HG03066 (cell line): ENCODE measurements around the gene OLR1.
A peak's percentile ranks its signal among the peaks of the same experiment; 100 is the strongest.
"Not testable (repeated sequence)": the region's sequence is repeated elsewhere in the genome, so short reads cannot be mapped to it uniquely, and the experiment has no call there.

ENCODE experiments used
- ATAC-seq: cut with Tn5 transposase; IDR thresholded peaks from one replicate; pipeline ENCODE4 v1.9.1; 2021; ENCODE audit warnings: low read depth; ENCODE audit not compliant: unreplicated experiment

Gene OLR1

DNA sequence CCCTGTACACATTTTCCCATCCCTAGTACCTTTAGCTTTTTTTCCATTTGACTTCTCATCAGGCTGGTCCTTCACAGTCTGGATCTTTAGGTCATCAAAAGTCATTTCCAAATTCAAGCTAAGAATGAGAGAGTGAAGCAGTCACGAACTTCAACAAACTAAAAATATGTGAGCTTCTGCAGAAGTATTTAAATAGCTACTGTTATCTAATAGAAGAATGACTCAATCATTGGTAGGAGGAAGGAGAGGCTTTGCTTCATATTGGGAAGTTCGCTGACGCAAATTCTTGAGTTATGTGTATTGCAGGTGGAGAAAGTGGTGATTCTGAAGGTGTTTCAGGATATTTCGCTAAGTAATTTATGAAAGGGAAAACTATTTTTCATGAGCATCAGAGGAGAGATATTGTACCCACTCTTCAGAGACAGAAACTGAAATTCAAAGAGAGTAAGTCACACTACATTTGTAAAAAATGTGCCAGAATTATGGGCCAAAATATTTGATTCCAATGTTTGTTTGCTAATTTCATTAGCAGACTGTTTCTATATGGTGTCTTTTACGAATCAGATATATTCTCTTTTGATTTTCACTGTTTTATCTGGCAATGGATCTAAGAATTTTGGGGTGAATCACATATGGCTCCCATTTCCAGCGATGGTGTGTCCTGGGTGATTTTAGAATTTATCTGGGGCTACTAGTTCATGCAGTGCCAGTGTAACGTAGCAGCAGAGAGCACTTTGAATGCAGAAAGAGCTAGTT is at the start of gene OLR1:
OLR1 (minus strand) TSS at position 160 of the 756 bp plus-strand sequence; CDS start at position 105, 55 bp downstream.
- ATAC-seq = no peak

DNA sequence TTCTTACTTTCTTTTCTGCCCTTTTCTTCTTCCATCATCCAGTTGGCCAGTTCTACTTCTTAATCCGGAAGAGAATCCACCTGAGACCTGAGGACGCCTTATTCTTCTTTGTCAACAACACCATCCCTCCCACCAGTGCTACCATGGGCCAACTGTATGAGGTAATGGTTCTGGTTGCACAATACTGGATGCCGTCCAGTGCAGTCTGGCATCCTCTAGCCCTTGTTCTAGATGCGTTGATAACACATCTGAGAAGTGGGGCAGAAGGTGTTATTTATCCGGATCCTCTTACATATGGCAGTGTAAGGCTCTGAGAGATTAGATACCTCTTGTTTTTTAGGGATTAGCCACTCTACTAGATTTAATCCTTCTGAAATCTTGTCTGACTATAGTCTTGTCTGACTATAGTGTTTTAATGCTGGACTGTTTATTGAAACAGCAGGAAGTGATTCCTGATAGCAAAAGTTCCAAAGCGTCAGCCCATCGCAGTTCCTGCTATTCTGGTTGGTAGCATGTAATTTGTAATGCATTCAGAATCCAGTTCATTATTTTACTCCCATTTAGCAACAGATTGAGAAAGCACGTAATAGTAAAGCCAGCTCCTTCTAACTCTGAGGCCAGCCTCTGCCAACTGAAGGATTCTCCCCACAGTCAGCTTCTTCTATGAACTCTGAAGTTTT is 48.6 kb upstream of the OLR1 start:
- ATAC-seq = no peak

DNA sequence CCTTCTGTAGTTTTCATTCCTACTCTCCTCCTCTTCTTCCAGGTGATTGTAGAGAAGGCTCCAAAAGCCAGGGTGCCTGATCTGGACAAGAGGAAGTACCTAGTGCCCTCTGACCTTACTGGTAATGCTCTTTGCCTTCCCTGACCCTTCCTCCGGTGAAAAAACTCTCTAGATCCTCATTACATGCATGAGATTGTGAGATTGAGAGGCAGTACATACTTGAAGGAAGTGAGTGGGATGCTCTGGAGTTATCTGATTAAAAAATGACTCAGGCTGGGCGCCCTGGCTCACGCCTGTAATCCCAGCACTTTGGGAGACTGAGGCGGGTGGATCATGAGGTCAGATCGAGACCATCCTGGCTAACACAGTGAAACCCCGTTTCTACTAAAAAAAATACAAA is 46.1 kb upstream of the OLR1 start:
- ATAC-seq = no peak

DNA sequence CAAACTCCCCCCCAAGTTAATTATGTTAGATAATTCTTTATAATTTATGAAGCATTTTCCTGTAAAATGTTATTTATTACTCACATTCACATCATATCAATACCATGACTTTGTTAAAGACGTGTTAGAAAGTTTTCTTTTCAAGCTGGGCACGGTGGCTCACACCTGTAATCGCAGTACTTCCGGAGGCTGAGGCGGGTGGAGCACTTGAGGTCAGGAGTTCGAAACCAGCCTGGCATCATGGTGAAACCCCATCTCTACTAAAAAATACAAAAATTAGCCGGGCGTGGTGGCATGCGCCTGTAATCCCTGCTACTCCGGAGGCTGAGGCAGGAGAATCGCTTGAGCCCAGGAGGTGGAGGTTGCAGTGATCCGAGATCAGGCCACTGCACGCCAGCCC is 44.0 kb upstream of the OLR1 start:
- ATAC-seq = not testable (repeated sequence)

DNA sequence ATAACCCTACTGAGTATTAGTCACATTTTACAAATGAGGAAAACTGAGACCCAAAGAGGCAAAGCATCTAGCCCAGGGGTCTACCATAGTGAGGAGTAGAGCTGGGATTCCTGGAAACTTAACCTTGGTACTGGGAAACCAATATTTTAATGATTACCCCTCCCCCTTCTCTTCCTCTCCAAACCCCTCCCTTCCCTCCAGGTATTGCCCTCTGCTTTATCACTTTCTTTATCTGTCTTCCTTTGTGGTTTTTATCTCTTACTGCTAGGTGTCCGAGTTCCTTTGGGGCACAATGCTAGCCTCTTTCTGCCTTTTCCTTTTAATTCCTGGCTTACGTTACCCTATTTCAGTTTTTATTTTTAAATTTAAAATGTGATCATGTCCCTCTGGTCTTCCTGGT is 43.5 kb upstream of the OLR1 start:
- ATAC-seq = no peak

DNA sequence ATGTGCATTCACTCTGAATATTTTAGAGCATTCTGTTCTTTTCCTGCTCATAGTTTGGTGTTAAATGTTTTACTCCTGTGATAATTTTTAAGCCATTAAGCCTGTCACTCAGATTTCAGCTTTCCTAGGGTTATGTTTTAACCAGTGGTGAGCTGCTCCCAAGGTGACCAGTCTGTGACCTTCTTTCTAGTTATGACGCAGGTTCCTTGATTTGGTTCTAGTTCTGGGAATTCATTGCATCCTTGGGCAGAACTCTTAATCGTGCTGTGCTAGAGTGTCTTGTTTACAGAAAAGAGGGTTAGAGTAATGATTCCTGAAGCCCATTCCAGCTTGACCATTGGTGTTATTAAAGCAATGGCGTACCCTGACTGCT is 42.9 kb upstream of the OLR1 start:
- ATAC-seq = no peak

DNA sequence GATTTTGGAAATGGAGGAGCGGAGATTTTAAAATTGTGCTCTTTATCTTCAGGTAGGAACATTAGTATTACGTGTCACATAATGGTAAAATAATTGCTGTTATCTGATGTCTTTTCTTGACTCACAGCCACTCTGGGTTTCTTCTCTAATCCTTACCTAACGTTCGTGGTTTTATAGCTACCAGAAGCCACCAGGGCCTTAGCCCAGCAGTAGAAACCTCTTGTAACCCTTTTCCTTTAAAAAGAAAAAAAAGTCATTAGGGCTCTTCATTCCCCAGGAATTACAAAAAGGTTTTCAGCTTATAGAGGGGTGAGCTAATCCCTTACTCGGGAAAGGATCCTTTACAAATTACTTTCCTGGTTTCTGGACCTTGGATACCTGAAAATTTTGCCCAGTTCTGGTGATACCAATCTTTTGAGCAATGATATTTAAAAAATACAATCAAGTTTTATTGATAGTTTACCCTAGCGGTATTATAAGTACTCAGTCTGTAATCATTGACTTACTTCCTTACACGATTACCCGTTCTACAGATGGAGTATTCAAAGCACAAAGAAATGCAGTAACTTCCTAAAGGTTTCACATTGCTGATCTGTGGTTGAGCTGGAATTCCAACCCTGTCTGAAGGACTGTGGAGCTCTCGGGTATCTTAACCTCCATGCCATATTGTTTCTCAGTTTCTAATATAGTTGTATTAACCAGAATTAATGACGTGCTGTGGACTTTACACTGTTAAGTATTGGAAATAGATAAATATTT is 42.4 kb upstream of the OLR1 start:
- ATAC-seq = no peak

DNA sequence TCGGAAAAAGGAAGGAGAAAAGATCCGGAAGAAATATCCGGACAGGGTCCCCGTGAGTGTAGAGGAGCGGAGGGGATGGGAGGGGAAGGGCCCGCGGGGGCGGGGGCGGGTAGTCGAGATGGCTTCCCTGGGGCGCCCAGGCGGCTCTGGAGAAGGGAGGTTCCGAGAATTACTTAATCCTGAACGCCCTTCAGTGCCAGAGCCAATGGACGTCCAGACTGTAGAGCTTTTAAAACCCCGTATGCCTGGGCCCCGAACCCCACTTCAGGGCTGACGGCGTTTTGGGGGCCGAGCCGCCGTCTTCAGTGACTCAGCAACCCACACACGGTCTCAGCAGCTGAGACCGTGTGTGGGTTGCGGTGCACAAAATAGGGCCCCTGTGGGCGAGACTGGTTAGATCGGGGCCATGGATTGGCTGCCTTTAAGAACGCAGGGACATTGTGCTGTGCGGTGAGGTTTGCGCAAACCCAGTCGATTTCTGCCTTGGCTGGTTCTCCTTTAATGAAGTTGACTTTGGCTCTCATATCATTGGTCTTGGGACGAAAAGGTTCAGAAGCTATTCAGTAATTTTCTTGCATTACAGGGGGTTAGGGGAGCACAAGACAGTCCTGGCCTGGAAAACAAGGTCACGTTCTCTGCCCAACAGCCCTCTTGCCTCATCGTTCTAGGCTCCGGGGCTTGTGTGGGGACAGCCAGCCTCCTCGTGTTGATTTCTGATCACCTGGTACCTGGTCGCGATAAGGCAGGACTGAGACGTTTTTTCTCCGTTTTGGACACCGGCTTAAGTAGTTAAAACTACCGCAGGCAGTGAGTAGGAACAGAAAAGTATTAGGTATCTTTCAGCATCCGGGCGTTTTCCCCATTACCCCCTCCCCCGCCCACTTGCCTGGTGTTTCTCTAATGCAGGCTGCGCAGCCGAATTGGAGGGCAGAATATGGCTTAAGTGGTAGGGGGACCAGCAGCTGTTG is 41.5 kb upstream of the OLR1 start:
- ATAC-seq = peak; percentile 46

DNA sequence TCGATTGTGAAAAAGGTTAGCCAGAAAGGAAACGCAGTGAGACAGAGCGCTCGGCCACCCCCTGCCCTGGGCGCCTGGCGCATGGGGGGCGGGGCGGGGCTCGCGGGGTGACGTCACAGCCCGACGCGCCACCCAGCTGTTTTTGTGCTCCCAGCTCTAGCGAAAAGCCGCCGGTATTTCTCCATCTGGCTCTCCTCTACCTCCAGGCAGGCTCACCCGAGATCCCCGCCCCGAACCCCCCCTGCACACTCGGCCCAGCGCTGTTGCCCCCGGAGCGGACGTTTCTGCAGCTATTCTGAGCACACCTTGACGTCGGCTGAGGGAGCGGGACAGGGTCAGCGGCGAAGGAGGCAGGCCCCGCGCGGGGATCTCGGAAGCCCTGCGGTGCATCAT is 40.8 kb upstream of the OLR1 start, which contains the start of gene GABARAPL1:
GABARAPL1 (plus strand) TSS at position 139 of the 393 bp plus-strand sequence; CDS start at position 392, 253 bp downstream.
- peak; percentile 60 for ATAC-seq

DNA sequence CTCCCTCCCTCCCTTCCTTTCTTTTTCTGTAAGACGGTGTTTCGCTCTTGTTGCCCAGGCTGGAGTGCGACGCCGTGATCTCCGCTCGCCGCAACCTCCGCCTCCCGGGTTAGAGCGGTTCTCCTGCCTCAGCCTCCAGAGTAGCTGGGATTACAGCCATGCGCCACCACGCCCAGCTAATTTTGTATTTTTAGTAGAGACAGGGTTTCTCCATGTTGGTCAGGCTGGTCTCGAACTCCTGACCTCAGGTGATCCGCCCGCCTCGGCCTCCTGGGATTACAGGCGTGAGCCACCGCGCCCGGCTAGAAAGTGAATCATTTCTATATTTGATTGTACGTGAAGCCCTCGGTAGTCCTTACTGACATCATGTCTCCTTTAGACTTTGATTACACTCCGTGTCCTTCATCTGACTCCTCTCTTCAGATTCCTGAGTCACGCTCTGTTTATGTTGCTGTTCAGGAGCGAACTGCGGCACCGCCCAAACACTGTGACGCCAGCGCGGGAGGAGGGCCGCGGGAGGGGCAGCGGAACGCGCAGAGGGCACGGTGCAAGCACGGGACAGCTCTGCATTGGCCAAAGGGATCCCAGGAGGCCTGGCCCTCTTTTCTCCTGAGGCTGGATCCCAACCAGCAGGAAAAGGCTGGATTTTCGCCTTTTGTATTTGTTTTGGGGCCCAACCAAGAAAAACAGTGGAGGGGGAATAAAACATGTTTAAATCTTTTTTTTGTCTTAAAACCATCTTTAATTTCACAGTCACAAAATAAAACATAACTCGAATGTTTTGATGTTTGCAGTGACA is 40.2 kb upstream of the OLR1 start:
- ATAC-seq = peak; percentile 60

DNA sequence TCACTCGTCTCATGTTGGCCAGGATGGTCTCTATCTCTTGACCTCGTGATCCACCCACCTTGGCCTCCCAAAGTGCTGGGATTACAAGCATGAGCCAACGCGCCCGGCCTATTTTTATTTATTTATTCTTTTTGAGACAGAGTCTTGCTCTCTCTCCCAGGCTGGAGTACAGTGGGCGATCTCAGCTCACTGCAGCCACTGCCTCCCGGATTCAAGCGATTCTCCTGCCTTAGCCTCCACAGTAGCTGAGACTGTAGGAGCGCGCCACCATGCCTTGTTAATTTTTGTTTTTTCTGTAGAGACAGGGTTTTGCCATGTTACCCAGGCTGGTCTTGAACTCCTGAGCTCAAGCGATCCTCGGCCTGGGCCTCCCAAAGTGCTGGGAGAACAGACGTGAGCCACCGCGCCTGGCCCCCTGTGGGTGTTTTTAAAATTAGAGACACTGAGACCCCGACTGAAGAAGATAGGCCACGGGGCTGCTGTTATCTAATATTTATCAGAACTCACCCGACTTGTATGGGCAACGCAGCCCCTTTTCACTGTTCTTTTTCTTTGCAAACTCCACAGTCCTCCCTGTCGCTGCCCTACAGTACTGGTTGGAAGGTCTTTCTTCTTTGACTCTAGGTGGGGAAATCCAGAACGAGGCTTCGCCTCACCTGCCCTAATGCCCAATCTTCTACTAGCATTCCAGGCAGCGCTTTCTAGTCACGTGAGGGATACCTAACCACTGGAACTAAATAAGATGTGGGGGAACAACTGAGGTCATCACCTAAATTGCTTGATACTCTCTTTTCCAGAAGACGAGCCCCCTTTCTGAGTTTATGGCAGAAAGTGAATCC is 39.4 kb upstream of the OLR1 start:
- no peak for ATAC-seq

DNA sequence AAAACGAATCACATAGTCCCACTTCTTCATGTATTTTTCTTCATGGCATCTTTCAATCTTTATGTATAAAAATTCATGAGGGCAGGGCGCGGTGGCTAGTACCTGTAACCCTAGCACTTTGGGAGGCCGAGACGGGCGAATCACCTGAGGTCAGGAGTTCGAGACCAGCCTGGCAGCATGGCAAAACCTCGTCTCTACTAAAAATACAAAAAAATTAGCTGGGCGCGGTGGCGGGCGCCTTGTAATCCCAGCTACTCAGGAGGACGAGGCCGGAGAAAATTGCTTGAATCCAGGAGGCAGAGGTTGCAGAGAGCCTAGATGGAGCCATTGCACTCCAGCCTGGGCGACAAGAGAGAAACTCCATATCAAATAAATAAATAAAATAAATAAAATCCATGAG is 38.3 kb upstream of the OLR1 start:
- ATAC-seq = no peak

DNA sequence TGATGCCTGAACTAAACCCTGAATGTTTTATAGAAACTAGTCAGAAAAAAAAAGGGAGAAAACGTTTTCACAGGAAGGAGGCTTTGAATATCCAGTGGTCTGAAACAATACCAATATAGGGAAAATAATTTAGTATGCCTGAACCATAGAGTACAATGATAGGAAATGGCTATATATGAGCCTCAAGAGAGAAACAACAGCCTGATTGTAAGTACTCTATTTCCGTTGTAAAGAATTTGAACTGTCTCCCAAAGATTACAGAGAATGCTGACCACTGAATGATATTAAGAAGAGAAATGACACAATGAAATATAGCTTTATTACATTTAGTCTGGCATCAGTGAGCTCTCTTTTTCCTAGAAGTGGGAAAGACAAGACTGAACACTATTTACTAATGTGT is 35.2 kb upstream of the OLR1 start:
- no peak for ATAC-seq

DNA sequence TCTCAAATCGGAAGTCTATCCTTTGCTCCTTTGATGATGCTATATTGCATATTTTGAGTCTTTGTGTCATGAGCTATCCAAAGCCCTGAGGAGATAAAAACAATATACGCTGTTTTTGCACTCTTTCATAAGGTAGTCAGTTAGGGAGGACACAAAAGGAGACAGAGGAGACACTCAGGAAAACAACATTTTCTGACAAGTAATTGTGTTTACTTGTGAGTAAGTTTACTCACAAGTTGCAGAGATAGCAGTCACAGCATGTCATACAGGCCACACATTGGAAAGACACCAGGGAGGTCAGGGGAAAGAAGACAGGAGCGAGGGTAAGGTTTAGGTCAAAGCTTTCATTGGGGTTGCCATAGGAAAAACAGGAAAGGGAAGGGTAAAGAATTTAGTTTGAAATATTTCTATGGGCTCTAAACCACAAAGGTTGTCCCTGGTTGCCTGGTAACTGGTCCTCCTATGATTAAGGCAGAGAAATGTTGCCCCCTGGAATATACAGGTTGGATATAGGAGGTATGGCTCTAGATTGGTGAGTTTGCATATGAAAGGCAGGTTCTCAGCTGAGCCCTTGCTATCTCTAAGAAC is 33.4 kb upstream of the OLR1 start:
- no peak for ATAC-seq

DNA sequence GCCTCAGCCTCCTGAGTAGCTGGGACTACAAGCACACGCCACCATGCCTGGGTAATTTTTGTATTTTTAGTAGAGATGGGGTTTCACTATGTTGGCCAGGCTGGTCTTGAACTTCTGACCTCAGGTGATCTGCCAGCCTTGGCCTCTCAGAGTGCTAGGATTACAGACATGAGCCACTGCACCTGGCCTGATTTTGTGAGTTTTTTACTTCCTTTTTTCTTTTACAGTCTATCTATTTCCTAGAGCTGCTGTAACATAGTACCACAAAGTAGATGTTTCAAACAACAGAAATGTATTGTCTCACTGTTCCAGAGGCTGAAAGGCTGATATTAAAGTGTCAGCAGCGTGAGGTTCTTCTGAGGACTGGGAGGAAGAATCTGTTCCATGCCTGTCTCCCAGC is 32.6 kb upstream of the OLR1 start:
- not testable (repeated sequence) for ATAC-seq

DNA sequence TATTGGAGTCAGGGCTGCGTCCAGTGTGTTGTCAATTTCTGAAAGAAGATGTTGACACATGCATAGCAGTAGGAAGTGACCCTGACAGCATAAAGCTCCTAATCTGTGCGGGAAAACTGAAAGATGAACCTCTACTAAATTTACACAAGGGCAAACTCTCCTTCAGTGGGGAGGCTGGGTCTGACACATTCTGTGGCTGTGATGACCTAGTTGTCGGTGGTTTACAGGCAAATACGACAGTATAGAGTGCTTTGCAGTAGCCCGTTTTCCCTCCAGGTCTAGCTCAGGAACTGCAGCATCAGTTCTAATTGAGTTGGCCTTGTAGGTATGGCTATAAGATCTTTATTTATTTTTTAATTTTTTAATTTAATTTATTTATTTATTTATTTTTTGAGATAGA is 25.9 kb upstream of the OLR1 start:
- no peak for ATAC-seq

DNA sequence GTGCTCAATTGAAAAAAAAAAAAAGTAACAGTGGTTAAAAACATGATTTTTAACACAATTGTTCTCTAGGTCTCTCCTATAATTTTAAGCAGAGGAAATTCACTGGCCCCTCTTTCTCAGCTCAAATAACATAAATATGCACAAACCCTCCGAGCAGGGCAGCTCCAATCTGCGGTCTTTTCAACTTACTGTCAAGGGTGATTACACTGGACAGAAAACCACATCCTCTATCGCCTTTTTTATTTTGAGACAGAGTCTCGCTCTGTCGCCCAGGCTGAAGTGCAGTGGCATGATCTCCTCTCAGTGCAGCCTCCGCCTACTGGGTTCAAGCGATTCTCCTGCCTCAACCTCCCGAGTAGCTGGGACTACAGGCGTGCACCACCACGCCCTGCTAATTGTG is 24.3 kb upstream of the OLR1 start:
- peak; percentile 79 for ATAC-seq

DNA sequence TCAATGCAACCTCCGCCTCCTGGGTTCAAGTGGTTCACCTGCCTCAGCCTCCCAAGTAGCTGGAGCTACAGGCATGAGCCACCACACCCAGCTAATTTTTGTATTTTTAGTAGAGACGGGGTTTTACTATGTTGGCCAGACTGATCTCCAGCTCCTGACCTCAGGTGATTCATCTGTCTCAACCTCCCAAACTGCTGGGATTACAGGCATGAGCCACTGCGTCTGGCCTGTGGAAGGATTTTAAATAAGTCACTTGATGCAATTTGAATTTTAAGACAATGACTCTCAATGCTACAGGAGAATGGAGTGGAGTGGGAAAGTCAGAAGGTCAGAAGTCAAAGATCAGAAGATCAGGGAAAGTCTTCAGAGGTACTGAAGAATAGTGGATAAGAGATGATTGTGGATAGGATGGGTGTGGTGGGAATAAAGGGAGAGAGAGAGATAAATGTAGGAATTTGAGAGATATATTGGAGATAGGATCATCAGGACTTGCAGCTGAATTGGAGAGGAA is 22.3 kb upstream of the OLR1 start:
- ATAC-seq = no peak
